Prostate gland (tissue), 2 donors: ENCODE measurements around the gene GRK4.

Experiments used
- CTCF ChIP-seq, 4 experiments: fragments of 200-600 bp in 2 of 4; fragments of 450-650 bp in 2 of 4; sonication (generic) in 2 of 4; IDR thresholded peaks; 1 replicate in 3 of 4; 2 replicates in 1 of 4; pipeline ENCODE4 v1.5.1; 2016 to 2019; ENCODE audit warnings: antibody characterized with exemption in 4 of 4, mild to moderate bottlenecking in 2 of 4, moderate library complexity in 2 of 4
- POLR2A ChIP-seq: fragments of 450-650 bp; IDR thresholded peaks from one replicate; pipeline ENCODE4 v1.6.1; 2016; ENCODE audit warnings: antibody characterized with exemption, mild to moderate bottlenecking
- POLR2AphosphoS5 ChIP-seq: sonication (generic); formaldehyde crosslinking; IDR thresholded peaks from one replicate; pipeline ENCODE4 v1.6.1; 2017; ENCODE audit warnings: antibody characterized with exemption

GRCh38 chr4:3067473-3068001 is 104.2 kb downstream of the GRK4 start:
- TF ChIP-seq POLR2A (no peak), CTCF (IDR thresholded peaks at IDR 0.05) (no peak), POLR2AphosphoS5 (no peak)
